ENCODE data around the gene TTC21B. TPM values are rescaled to one million over a fixed set of nuclear protein-coding genes. Genes with fewer than 3 reads are reported as not detected.

Gene TTC21B
- total and polyA plus RNA-seq, 2 donors from 2014 or later, result 8.4 to 15.2 TPM

- no peaks in the 10 kb centered on the region for H3K36me3 ChIP-seq (ENCODE audit: control insufficient read depth in 2 of 3, insufficient read depth in 3 of 3, low read length in 3 of 3)
- H3K27me3 ChIP-seq (ENCODE audit: control insufficient read depth, insufficient read depth, low read length), result no peaks in the 10 kb centered on the region
- H3K9me3 ChIP-seq (ENCODE audit: control insufficient read depth in 2 of 3, insufficient read depth in 1 of 3, low read length in 3 of 3), result no peaks in the 10 kb centered on the region
- H3K9ac ChIP-seq (ENCODE audit: low read length in 3 of 3), result no peak overlapping the region
- no peak overlapping the region for H3K27ac ChIP-seq (ENCODE audit: low read depth in 2 of 2, low read length in 2 of 2)
- no peak overlapping the region for H3K4me3 ChIP-seq (ENCODE audit: low read length in 3 of 3)
- intact Hi-C loops (cut with DNase I), result no loop called here
- H3K4me1 ChIP-seq (ENCODE audit: control insufficient read depth in 2 of 3, insufficient read depth in 2 of 3, low read depth in 1 of 3, low read length in 3 of 3), result no peaks in the 10 kb centered on the region
- FAIRE-seq (no peak), DNase-seq (no peak)
- TF ChIP-seq CTCF (IDR thresholded peaks at IDR 0.05; ENCODE audit: borderline replicate concordance, extremely low read depth, insufficient read depth), result no peak
Measured at GRCh38 chr2:165846056-165846455, 107.5 kb downstream of the TTC21B start.

GRCh38 chr2:165844216-165844615 lies 109.4 kb downstream of the TTC21B start:
- FAIRE-seq, result no peak
- H3K27me3 ChIP-seq (ENCODE audit: control insufficient read depth, insufficient read depth, low read length), result no peaks in the 10 kb centered on the region
- H3K4me1 ChIP-seq (ENCODE audit: control insufficient read depth in 2 of 3, insufficient read depth in 2 of 3, low read depth in 1 of 3, low read length in 3 of 3), result no peaks in the 10 kb centered on the region
- no peak for TF ChIP-seq CTCF (IDR thresholded peaks at IDR 0.05; ENCODE audit: borderline replicate concordance, extremely low read depth, insufficient read depth)
- H3K9me3 ChIP-seq (ENCODE audit: control insufficient read depth in 2 of 3, insufficient read depth in 1 of 3, low read length in 3 of 3), result no peaks in the 10 kb centered on the region
- H3K36me3 ChIP-seq (ENCODE audit: control insufficient read depth in 2 of 3, insufficient read depth in 3 of 3, low read length in 3 of 3), result no peaks in the 10 kb centered on the region
- intact Hi-C loops (cut with DNase I), result no loop called here
- H3K27ac ChIP-seq (ENCODE audit: low read depth in 2 of 2, low read length in 2 of 2), result no peak overlapping the region
- H3K9ac ChIP-seq (ENCODE audit: low read length in 3 of 3), result no peak overlapping the region
- no peak overlapping the region for H3K4me3 ChIP-seq (ENCODE audit: low read length in 3 of 3)
- no peak for DNase-seq

- FAIRE-seq (no peak), DNase-seq (no peak)
- intact Hi-C loops (cut with DNase I), result no loop called here
- Histone ChIP-seq H3K27ac (ENCODE audit: low read depth in 2 of 2, low read length in 2 of 2) (no peak overlapping the region), H3K4me3 (ENCODE audit: low read length in 3 of 3) (no peak overlapping the region), H3K4me1 (ENCODE audit: control insufficient read depth in 2 of 3, insufficient read depth in 2 of 3, low read depth in 1 of 3, low read length in 3 of 3) (no peaks in the 10 kb centered on the region), H3K36me3 (ENCODE audit: control insufficient read depth in 2 of 3, insufficient read depth in 3 of 3, low read length in 3 of 3) (no peaks in the 10 kb centered on the region), H3K9ac (ENCODE audit: low read length in 3 of 3) (no peak overlapping the region), H3K9me3 (ENCODE audit: control insufficient read depth in 2 of 3, insufficient read depth in 1 of 3, low read length in 3 of 3) (no peaks in the 10 kb centered on the region), H3K27me3 (ENCODE audit: control insufficient read depth, insufficient read depth, low read length) (no peaks in the 10 kb centered on the region)
- no peak for TF ChIP-seq CTCF (IDR thresholded peaks at IDR 0.05; ENCODE audit: borderline replicate concordance, extremely low read depth, insufficient read depth)
Measured at GRCh38 chr2:165843351-165843750, 110.2 kb downstream of the TTC21B start.

- DNase-seq, result no peak
- no peaks in the 10 kb centered on the region for H3K36me3 ChIP-seq (ENCODE audit: control insufficient read depth in 2 of 3, insufficient read depth in 3 of 3, low read length in 3 of 3)
- intact Hi-C loops (cut with DNase I), result no loop called here
- H3K27me3 ChIP-seq (ENCODE audit: control insufficient read depth, insufficient read depth, low read length), result no peaks in the 10 kb centered on the region
- H3K9me3 ChIP-seq (ENCODE audit: control insufficient read depth in 2 of 3, insufficient read depth in 1 of 3, low read length in 3 of 3), result no peaks in the 10 kb centered on the region
- H3K9ac ChIP-seq (ENCODE audit: low read length in 3 of 3), result no peak overlapping the region
- no peak overlapping the region for H3K27ac ChIP-seq (ENCODE audit: low read depth in 2 of 2, low read length in 2 of 2)
- FAIRE-seq, result no peak
- H3K4me1 ChIP-seq (ENCODE audit: control insufficient read depth in 2 of 3, insufficient read depth in 2 of 3, low read depth in 1 of 3, low read length in 3 of 3), result no peaks in the 10 kb centered on the region
- H3K4me3 ChIP-seq (ENCODE audit: low read length in 3 of 3), result no peak overlapping the region
- no peak for TF ChIP-seq CTCF (IDR thresholded peaks at IDR 0.05; ENCODE audit: borderline replicate concordance, extremely low read depth, insufficient read depth)
Measured at GRCh38 chr2:165840333-165840958, 113.1 kb downstream of the TTC21B start.

Data from kidney (tissue), 14 donors.